Effector CD4-positive, alpha-beta T cell (primary cell): ENCODE measurements around the gene CNTN5.
"Not testable (repeated sequence)": the region's sequence is repeated elsewhere in the genome, so short reads cannot be mapped to it uniquely, and the experiment has no call there.

Experiments used
- DNase-seq: peaks from one replicate; pipeline ENCODE4 v3.0.0-alpha.2; 2020

Gene CNTN5

DNA sequence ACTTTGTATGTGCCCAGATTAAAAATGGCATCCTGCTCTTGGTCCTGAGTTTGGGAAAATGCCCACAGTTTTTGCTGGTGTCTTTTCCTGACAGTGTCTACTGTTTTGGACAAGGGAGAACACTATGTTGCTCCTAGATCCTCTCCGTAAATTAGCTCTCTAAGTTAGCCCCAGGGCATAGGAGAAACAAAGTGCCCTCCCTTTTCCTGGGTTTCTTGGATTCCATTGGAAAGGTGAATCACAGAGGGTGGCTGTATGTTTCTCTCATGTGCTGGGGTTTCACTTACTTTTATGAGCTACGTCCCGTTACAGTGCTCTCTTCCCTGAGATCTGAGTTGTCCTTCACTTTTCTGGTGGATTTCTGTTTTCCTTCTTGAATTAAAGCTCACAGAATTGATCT, 782.8 kb downstream of the CNTN5 start:
- DNase-seq = no peak

DNA sequence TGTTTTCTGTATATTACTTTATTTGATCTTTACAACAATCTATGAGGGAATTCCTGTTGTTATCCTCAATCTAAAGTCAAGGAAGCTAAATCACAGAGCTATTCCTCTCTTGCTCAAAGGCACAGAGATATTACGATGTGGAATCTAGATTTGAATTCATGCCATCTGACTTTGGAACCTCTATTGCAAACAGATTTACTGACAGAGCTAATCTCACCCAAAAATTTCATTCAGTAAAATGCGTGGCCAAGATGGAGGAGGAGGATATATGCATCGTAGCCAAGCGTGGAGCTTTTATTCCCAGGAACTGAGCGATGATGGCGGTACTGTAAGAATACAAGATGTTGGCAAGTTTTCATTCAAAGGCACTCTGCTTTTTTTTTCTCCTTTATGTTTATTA, 791.8 kb downstream of the CNTN5 start:
- DNase-seq = no peak

DNA sequence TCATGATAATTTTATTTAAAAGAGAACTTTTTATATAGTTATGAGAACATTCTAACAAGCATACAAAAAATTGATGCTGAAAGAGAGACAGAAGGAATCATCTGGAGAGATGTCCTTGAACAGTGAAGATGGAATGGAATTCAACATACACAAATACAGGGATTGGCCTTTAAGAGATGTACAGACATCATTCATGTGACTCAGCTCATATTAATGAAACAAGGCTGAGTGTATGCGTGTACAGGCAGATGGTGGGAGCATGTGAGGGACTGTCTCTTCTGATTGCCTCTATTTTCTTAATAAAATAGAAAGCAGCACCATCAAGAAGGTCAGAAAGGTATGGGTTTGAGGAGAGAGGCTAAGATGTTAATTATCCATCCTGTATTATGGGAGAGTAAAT, 793.3 kb downstream of the CNTN5 start:
- DNase-seq = no peak

DNA sequence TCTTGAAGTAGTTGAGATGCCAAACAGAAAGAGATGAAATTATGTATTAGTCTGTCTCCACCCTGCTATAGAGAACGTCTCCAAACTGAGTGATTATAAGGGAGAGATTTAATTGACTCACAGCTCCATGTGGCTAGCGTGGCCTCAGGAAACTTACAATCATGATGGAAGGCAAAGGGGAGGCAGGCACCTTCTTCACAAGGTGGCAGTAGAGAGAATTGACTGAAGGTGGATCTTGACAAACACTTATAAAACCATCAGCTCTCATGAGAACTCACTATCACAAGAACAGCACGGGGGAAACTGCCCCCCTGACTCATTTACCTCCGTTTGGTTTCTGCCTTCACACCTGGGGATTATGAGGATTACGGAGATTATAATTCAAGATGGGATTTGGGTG, 794.0 kb downstream of the CNTN5 start:
- no peak for DNase-seq

DNA sequence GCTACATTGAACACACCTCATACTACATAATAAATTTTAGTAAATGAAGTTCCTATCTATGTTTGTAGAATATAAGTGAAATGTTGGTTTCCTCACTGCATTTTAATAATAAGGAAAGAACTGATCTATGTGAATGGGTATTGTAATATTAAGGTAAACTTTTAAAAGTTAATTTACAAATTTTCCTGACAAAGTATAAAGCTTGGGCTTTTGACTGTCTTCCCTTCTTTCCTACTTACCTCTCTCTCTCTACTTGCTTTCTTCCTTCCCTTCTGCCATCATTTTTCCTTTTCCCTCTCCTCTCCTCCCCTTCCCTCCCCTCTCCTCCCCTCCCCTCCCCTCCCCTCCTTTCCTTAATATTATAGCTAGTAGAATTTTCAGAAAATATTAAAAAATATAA, 798.2 kb downstream of the CNTN5 start:
- no peak for DNase-seq

DNA sequence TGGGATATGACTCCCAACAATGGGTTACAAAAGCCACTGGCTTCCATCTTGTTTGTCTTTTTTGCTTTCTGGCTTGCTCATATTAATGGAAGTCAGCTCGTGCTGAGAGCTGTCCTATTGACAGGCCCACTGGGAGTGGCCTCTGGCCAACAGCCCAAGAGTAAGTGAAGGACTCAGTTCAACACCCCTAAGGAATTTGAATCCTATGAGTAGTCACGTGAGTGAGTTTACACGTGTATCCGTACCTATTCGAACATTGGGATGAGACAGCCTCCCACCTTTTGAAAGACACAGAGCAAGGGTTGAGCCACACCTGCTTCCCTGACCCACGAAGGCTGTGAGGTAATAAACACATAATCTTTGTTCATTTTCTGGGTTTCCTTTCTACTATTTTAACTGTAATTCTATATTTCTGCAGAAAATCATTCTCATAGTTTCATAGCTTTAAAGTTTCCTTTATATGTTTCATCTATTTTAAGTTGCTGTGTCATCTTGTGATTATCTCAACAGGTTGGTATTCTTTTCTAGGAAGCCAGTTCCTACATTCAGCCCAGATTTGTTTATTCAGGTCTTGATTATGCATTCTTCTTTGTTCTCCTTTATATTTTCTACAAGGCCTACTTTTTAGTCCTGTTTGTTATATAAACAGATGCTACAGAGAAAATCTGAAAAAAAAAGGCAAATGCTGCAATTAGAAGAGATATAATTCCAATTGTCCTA, 802.3 kb downstream of the CNTN5 start:
- no peak for DNase-seq

DNA sequence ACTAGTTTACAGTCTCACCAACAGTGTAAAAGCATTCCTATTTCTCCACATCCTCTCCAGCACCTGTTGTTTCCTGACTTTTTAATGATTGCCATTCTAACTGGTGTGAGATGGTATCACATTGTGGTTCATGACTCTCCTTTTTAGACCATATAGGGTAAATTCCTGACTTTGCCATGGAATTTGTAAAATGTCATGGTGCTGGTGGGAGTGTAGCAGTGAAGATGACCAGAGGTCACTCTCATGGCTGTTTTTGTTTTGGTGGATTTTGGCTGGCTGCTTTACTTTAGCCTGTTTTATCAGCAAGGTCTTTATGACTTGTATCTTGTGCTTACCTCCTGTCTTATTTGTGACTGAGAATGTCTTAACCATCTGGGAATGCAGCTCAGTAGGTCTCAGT, 816.0 kb downstream of the CNTN5 start:
- DNase-seq = not testable (repeated sequence)

DNA sequence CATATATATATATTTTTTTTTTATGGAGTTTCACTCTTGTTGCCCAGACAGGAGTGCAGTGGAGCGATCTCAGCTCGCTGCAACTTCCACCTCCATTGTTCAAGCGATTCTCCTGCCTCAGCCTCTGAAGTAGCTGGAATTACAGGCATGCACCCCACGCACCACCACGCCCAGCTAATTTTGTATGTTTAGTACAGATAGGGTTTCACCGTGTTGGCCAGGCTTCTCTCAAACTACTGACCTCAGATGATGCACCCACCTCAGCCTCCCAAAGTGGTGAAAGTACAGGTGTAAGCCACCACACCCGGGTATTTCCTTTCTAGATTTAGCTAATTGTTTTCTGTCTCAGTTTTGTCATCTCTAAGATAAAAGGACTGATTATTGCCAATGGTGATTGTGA, 821.1 kb downstream of the CNTN5 start:
- no peak for DNase-seq

DNA sequence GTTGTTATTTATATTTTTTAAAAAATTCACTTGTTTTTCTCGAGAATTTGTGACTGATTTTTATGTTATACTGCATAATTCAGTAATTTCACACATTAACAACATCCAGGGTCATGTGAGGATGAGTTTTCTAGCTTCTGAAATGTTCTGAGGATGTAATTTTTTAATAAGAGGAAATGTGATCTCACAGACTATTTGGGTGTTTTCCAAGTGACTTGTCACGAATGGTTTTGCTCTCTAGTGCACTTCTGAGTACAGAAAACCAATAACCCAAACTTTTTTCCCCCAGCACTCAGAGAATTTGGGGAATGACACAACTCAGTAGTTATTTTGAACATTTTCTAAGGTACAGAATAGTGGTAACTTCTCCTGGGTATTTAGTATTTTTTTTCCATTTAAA, 845.2 kb downstream of the CNTN5 start:
- no peak for DNase-seq

DNA sequence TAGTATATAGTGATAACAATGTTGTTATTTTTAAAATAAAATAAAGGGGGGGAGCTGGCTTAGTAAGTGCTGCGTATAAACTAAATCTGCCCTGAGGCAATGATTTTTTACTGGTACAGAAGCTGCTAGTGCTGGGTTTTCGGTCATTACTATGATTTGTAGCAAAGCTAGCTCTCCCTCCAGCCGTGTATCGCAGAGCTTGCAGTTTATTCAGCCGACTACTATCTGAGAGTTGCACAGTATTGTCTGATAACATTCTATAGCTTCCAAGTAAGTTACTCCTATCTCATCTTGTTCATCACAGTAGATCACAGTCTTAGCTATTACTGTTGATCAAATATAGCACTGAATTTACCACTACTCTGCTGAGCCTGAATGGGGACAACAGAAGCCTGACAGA, 860.9 kb downstream of the CNTN5 start:
- no peak for DNase-seq

DNA sequence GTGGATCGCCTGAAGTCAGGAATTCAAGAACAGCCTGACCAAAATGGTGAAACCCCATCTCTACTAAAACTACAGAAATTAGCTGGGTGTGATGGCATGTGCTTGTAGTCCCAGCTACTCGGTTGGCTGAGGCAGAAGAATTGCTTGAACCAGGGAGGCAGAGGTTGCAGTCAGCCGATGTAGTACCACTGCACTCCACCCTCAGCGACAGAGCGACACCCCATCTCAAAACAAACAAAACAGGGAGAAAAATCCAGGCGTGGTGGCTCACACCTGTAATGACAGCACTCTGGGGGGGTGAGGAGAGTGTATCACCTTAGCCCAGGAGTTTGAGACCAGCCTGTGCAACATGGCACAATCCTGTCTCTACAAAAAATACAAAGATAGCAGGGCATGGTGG, 864.0 kb downstream of the CNTN5 start:
- no peak for DNase-seq

DNA sequence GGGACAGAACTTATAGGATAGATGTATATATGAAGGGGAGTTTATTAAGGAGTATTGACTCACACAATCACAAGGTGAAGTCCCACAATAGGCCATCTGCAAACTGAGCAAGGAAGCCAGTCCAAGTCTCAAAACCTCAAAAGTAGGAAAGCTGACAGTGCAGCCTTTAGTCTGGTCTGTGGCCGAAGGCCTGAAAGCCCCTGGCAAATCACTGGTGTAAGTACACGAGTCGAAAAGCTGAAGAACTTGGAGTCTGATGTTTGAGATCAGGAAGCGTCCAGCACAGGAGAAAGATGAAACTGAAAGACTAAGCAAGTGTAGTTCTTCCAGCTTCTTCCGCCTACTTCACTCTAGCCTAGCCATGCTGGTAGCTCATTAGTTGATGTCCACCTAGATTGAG, 866.7 kb downstream of the CNTN5 start:
- DNase-seq = no peak

DNA sequence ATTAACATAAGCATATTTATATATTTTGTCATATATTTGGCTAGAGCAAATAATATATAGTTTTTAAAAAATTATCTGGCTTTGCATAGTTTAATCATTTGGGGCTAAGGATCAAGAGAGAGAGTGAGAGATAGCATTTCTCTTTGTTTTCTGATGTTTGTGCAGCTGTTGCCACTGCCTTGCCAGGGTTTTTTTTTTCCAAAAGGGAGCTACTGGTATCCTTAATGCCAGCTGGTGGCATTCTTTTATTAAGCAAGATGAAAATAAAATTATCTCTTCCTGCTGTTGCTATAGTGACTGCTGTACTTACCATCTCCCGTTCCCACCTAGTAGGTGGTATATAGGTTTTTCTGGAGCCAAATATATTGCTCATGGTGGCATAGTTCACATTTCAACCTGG, 873.1 kb downstream of the CNTN5 start:
- DNase-seq = no peak

DNA sequence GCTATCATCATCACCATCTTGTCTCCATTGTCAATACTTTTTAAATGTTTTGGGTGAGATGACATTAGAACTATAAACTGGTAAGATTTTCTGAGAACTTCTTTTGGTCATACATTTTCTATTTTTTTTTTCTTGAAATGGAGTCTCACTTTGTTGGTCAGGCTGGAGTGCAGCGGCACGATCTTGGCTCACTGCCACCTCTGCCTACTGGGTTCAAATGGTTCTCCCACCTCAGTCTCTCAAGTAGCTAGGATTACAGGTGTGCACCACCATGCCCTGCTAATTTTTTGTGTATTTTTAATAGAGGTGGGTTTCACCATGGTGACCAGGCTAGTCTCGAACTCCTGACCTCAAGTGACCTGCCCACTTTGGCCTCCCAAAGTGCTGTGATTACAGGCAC, 880.4 kb downstream of the CNTN5 start:
- no peak for DNase-seq

DNA sequence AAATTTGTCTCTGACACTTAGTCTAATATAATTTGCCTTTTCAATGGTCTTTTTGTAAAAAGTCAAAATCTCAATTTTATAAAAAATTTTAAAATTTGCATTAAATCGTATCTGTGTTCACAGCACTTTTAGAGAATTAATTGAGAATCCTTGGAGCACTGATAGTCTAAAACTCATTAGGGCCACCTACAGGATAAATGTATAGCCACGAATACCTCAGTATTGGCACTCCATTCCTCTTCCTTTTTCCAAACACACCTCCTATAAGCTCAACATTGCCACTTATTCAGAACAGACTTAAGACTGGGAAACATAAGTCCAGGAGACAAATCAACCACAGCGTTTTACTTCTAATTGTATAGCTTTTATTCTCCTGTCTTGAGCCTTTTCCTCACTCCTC, 890.4 kb downstream of the CNTN5 start:
- no peak for DNase-seq

DNA sequence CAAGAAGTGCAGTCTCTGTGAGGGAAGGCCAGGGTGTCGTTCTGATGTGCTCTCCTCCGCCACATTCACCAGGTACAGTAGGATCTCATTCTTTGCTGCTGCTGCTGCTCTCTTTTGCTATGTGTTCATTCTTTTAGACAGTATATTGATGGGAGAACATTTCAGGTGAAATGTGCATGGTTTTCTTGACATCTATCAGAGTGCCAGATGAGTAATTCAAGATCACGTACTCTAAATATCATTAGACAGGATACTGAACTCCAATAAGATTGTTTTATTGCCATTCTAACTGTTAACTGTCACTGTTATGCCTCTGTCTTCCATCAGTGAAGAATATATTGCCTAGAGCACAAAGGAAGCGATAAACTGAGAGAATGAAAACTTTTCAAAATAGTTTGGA, 895.3 kb downstream of the CNTN5 start:
- DNase-seq = no peak

DNA sequence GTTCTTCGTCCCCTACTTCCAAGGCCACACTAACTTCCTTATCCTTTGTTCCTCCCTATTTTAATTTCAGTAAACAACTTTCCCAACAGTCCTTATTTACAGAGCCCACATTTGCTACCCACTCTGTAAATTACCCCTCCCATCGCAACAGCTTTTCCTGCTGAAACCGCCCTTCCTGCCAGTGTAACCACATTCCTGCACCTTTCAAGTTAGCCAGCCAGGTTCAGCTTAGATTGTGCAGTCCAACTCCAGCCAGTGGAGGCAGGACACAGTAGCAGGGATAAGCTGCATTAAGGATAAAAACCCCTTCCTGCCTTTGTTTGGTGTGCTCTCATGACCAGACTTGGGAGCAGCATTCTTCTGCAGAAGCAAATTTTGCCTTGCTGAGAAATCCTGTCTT, 898.0 kb downstream of the CNTN5 start:
- DNase-seq = no peak

DNA sequence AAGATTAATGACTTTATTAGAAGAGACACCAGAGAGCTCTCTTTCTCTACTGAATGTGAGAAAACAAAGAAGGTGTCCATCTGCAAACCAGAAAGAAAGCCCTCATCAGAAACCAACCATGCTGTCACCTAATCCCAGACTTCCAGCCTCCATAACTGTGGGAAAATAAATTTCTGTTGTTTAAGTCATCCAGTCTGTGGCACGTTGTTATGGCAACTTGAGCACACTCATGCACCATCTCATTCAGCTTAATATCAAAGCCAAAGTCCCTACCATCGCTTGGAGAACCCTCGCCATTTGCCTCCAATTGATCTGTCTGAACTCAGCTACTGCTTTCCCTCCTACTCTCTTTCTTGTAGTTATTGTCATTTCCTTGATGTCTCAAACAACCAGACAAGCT, 900.2 kb downstream of the CNTN5 start:
- DNase-seq = no peak

DNA sequence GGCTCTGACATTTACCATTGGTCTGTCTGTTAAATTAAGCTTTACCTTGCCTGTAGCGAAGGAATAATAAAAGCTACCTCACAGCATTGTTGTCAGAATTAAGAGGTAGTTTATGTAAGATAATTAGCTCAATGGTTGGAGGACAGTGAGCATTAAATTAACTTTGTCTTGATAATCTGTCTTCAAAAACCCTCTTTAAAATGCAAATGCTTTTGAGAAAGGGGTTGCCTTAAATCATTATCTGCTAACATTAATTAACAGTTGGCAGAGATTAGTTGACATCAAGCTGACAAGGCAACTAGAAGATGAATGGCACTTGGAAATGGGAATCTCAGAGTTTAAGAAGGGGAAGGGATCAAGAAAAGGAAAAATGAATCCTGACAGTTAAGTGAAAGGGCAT, 905.2 kb downstream of the CNTN5 start:
- no peak for DNase-seq

DNA sequence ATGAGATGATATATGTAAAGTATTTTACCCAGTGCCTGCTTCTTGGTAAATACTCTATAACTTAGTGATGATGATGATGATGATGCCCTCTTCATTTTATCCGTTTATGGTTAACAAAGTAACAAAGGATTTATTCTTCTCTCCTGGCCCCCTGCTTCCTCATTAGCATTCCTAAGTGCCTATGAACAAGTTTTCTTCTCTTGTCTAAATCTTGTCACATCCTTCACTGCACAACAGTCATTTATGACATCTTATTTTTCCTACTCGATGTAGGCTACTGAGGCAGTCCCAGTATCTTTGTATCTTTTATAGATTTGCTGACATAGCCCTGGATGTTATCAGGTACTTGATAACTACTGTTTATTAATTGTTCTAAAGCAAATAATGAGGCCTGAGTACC, 911.9 kb downstream of the CNTN5 start:
- no peak for DNase-seq

DNA sequence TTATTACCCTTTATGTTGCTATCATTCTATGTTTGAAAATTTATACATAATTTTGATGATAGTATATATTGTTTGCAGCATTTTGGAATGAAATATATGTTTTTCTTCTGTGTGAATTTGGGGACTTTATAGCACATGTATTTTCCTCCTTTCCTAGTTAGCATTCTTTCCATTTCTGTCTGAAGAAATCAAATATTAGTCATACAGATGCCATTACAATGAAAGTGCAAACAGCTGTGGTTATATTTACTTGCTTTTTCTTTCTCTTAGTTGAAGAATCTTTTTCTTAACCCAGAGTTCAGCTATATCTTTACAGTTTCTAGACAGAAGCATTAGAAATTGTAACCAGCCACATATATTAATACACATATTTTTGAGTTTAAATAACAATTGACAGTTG, 913.3 kb downstream of the CNTN5 start:
- DNase-seq = no peak

DNA sequence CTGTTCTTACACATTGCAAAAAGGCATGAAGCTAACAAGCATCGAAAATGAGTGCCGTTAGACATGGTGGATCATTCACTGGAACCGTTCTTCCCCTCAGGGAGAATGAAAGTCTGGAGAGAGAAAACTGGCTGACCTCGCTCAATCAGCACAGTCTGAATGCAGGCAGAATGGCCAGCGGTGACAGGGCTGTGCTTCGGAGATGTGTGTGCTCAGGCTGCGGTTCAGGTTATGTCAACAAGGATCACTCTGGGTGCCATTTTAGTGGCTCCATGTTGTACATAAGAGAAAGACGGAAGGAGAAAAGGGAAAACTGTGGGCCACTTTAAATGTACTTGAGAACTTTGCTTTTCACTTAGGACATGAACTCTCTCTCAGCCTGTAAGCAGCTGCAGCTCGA, 916.6 kb downstream of the CNTN5 start:
- no peak for DNase-seq

DNA sequence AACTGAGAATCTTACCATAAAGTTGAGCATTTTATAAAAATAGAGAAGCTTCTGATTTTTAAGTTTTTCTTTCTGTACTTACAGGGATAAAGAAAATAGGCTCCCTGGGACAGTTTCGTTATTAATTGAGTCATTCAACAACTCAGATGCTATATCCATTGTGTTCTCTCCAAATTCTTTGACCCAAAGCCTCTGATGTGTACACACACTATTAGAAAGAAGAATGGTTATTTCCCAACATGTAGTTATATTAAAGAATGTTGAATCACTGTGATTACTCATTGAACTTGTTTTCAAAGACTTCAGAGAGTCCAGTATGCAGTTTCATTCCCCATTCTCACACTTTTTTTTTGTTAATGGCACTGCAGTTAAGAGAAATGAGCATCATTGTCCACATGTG, 932.1 kb downstream of the CNTN5 start:
- DNase-seq = no peak

DNA sequence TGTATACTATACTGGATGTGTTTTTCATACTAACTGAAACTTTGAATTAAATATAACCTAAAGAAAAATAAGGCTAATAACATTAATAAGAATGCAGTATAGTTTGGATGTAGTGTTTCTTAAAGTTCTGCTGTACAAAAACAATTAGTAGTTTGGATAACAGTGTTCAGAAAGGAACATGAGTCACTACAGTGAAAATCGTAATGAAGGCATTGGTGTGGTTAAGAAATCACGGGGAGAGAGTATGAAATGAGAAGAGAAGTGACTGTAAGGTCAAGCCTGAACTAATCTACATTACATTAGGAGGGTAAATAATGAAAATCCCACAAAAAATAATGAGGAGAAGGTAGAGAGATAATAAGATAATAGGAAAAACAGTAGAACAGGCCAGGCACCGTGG, 939.8 kb downstream of the CNTN5 start:
- DNase-seq = no peak

DNA sequence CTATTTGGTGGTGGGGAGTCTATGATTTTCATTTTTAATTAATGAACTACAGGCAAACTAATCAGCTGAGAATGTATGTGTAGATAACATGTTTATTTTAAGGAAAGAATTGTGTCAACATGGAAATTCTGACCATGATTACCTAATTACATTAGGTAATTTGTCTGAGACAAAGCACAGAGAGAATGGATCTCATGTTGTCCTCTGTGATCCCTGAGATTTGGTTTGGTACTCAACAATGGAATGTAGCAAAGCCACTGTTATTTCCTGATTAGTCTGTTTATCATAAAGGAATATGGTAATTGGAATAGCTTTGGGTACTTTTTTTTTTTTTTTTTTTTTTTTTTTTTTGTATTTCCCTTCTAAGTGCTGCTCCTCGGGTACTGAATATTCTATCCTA, 947.6 kb downstream of the CNTN5 start:
- DNase-seq = no peak

DNA sequence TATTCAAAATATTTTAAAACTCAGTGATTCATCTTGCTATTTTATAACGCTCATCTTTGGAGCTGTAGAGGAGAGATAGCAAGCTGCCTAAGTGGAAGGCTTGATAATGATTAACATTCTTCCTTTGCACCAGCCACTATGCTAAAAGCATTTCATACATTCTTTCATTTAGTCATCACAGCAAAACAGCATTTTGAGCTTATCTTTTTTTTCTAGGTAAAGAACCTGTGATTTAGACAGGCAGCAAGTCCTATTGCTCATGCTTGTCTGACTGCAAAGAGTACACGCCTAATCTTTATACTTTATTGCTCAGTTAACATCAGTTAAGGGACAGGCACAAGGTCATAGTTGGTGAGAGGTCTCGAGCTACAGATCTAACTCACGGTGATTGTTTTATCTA, 953.2 kb downstream of the CNTN5 start:
- no peak for DNase-seq
